BLaER1 (cell line): ENCODE results near the gene DUSP16.
"Not testable (repeated sequence)": the region's sequence is repeated elsewhere in the genome, so short reads cannot be mapped to it uniquely, and the experiment has no call there.

ENCODE experiments used
- H3K27ac ChIP-seq: shearing (Covaris generic); formaldehyde crosslinking; 2 replicates; pipeline ENCODE4 v1.8.1; 2022
- H3K27me3 ChIP-seq: shearing (Covaris generic); formaldehyde crosslinking; 2 replicates; pipeline ENCODE4 v1.8.1; 2022
- H3K36me3 ChIP-seq: shearing (Covaris generic); formaldehyde crosslinking; 2 replicates; pipeline ENCODE4 v1.8.1; 2022
- H3K4me1 ChIP-seq: shearing (Covaris generic); formaldehyde crosslinking; 2 replicates; pipeline ENCODE4 v1.8.1; 2022
- H3K4me2 ChIP-seq: shearing (Covaris generic); formaldehyde crosslinking; 2 replicates; pipeline ENCODE4 v1.8.1; 2022
- H3K4me3 ChIP-seq: shearing (Covaris generic); formaldehyde crosslinking; 2 replicates; pipeline ENCODE4 v1.8.1; 2022
- H3K9ac ChIP-seq: shearing (Covaris generic); formaldehyde crosslinking; 2 replicates; pipeline ENCODE4 v1.8.1; 2022
- H3K9me3 ChIP-seq: shearing (Covaris generic); formaldehyde crosslinking; 2 replicates; pipeline ENCODE4 v1.8.1; 2022
- H4K20me1 ChIP-seq: shearing (Covaris generic); formaldehyde crosslinking; 2 replicates; pipeline ENCODE4 v1.8.1; 2022
- Cebpa-rat ChIP-seq: shearing (Covaris generic); IDR thresholded peaks from 2 replicates; pipeline ENCODE4 v1.8.1; 2022

Gene DUSP16

GRCh38 chr12:12474471-12474928, 88.2 kb downstream of the DUSP16 start:
- TF ChIP-seq Cebpa-rat = no peak
- Histone ChIP-seq H3K9ac (no peak overlapping the region), H3K9me3 (peaks cover 17% of the 10 kb centered on the region), H3K4me2 (no peak overlapping the region), H3K27ac (no peak overlapping the region), H3K4me3 (no peak overlapping the region), H4K20me1 (no peaks in the 10 kb centered on the region), H3K4me1 (peaks cover 19% of the 10 kb centered on the region), H3K36me3 (peaks cover 59% of the 10 kb centered on the region), H3K27me3 (no peaks in the 10 kb centered on the region)

DNA sequence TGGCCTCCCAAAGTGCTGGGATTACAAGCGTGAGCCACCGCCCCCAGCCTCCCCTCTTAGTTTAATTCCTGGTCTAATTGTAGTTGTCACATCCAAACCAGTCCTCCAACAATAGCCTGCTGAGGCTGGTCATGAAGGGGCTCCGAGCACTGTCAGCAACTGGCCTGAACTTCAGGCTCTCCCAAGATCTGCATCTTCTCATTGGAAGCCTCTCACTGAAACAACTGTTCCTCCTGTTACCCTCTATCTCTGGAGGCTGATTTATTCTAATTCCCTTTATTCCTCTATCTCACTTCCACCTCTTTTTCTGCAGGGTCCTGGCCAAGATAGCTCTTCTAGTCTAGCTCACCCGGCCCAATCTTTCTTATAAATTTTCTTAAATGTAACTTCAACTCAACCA, 89.4 kb downstream of the DUSP16 start:
- Histone ChIP-seq H3K36me3 (peaks cover 60% of the 10 kb centered on the region), H3K4me3 (no peak overlapping the region), H4K20me1 (no peaks in the 10 kb centered on the region), H3K4me2 (no peak overlapping the region), H3K27ac (no peak overlapping the region), H3K4me1 (peaks cover 28% of the 10 kb centered on the region), H3K9me3 (peaks cover 27% of the 10 kb centered on the region), H3K27me3 (no peaks in the 10 kb centered on the region), H3K9ac (no peak overlapping the region)
- no peak for TF ChIP-seq Cebpa-rat

- Histone ChIP-seq H3K4me1 (peaks cover 38% of the 10 kb centered on the region), H3K36me3 (peaks cover 54% of the 10 kb centered on the region), H3K9me3 (peaks cover 31% of the 10 kb centered on the region)
- H3K4me3 ChIP-seq, H3K27ac ChIP-seq, H4K20me1 ChIP-seq, H3K27me3 ChIP-seq, H3K4me2 ChIP-seq, H3K9ac ChIP-seq: not testable (repeated sequence)
These were observed 90.4 kb downstream of the DUSP16 start for GRCh38 chr12:12471982-12472961.

DNA sequence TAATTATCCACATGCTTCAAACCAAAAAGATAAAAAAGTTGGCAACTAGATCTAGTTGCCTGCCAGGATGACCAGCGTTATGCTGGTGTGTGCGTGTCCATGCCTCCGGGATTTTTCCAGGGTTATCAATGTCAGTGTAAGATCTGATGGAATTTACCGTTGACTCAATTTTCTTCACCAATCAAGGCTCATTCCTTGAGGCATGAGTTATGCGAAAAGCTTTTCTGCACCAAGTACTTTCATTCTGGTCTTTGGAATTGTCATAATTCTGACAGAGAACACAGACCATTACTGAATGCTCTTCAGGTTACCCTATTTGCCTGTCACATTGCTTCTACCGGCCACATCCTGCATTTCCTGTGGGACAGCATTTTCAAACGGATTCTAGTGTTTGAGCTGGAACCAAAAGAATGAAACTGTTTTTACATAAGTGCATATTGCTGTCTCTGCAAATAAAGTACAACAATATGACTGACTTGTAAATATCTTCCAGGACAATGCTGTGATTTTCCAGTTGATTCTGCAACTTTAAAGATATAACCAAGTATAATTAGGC, 91.8 kb downstream of the DUSP16 start:
- H4K20me1 ChIP-seq = no peaks in the 10 kb centered on the region
- H3K4me1 ChIP-seq = peaks cover 46% of the 10 kb centered on the region
- H3K27ac ChIP-seq = peak overlapping the region; percentile 42
- H3K4me3 ChIP-seq = peak overlapping the region; percentile 0; the same call in 1 of the 2 replicates
- H3K9me3 ChIP-seq = peaks cover 31% of the 10 kb centered on the region
- peaks cover 40% of the 10 kb centered on the region for H3K36me3 ChIP-seq
- H3K27me3 ChIP-seq = no peaks in the 10 kb centered on the region
- H3K4me2 ChIP-seq = peak overlapping the region; percentile 53
- TF ChIP-seq Cebpa-rat = no peak
- no peak overlapping the region for H3K9ac ChIP-seq

- Histone ChIP-seq H3K9ac (no peak overlapping the region), H3K36me3 (peaks cover 38% of the 10 kb centered on the region), H3K27ac (no peak overlapping the region), H3K4me1 (peaks cover 46% of the 10 kb centered on the region), H3K27me3 (no peaks in the 10 kb centered on the region), H3K4me2 (no peak overlapping the region), H4K20me1 (no peaks in the 10 kb centered on the region), H3K9me3 (peaks cover 31% of the 10 kb centered on the region), H3K4me3 (no peak overlapping the region)
- TF ChIP-seq Cebpa-rat = no peak
These were observed 93.3 kb downstream of the DUSP16 start for GRCh38 chr12:12469386-12469785.

- Histone ChIP-seq H3K4me2 (peak overlapping the region; percentile 47), H4K20me1 (no peaks in the 10 kb centered on the region), H3K9me3 (peaks cover 31% of the 10 kb centered on the region), H3K9ac (no peak overlapping the region), H3K27me3 (no peaks in the 10 kb centered on the region), H3K4me3 (no peak overlapping the region), H3K36me3 (peaks cover 38% of the 10 kb centered on the region), H3K27ac (no peak overlapping the region), H3K4me1 (peaks cover 46% of the 10 kb centered on the region)
- TF ChIP-seq Cebpa-rat = no peak
These were observed 94.1 kb downstream of the DUSP16 start for GRCh38 chr12:12468575-12468974.

- Histone ChIP-seq H3K4me3 (no peak overlapping the region; the same call in 1 of the 2 replicates), H3K36me3 (peaks cover 38% of the 10 kb centered on the region), H3K4me2 (peak overlapping the region; percentile 47), H3K27ac (peak overlapping the region; percentile 57; the same call in 1 of the 2 replicates), H3K27me3 (no peaks in the 10 kb centered on the region), H3K9ac (no peak overlapping the region), H3K9me3 (peaks cover 31% of the 10 kb centered on the region), H3K4me1 (peaks cover 46% of the 10 kb centered on the region), H4K20me1 (no peaks in the 10 kb centered on the region)
- no peak for TF ChIP-seq Cebpa-rat
These were observed 94.9 kb downstream of the DUSP16 start for GRCh38 chr12:12467688-12468261.

- H3K27me3 ChIP-seq = no peaks in the 10 kb centered on the region
- no peak for TF ChIP-seq Cebpa-rat
- peak overlapping the region; percentile 47 for H3K4me2 ChIP-seq
- H3K9ac ChIP-seq = no peak overlapping the region
- peak overlapping the region; percentile 57; the same call in 1 of the 2 replicates for H3K27ac ChIP-seq
- peaks cover 34% of the 10 kb centered on the region for H3K36me3 ChIP-seq
- peaks cover 46% of the 10 kb centered on the region for H3K4me1 ChIP-seq
- H4K20me1 ChIP-seq = no peaks in the 10 kb centered on the region
- H3K9me3 ChIP-seq = peaks cover 29% of the 10 kb centered on the region
- H3K4me3 ChIP-seq = no peak overlapping the region
These were observed 95.4 kb downstream of the DUSP16 start for GRCh38 chr12:12467264-12467663.

- H3K9ac ChIP-seq = no peak overlapping the region
- H3K4me2 ChIP-seq = no peak overlapping the region
- no peak for TF ChIP-seq Cebpa-rat
- no peak overlapping the region for H3K27ac ChIP-seq
- H4K20me1 ChIP-seq = no peaks in the 10 kb centered on the region
- no peak overlapping the region for H3K4me3 ChIP-seq
- peaks cover 32% of the 10 kb centered on the region for H3K36me3 ChIP-seq
- peaks cover 27% of the 10 kb centered on the region for H3K9me3 ChIP-seq
- peaks cover 38% of the 10 kb centered on the region for H3K4me1 ChIP-seq
- H3K27me3 ChIP-seq = no peaks in the 10 kb centered on the region
These were observed 96.5 kb downstream of the DUSP16 start for GRCh38 chr12:12466157-12466556.

DNA sequence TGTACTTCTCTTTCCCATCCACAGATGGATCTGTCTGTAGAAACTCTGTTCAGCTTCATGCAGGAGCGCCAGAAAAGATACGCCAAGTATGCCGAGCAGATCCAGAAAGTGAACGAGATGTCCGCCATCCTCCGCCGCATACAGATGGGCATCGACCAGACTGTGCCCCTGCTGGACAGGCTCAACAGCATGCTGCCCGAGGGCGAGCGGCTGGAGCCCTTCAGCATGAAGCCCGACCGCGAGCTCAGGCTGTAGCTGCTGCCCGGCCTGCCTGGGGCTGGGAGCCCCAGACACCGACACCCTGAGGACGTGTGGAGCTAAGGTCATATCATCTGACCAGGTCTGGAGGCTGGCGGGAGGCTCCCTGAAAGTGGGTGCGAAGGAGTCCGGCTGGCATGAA, 97.1 kb downstream of the DUSP16 start:
- Histone ChIP-seq H3K36me3 (peaks cover 30% of the 10 kb centered on the region), H3K4me1 (peaks cover 32% of the 10 kb centered on the region), H3K4me2 (no peak overlapping the region), H4K20me1 (no peaks in the 10 kb centered on the region), H3K27ac (no peak overlapping the region), H3K9ac (no peak overlapping the region), H3K27me3 (no peaks in the 10 kb centered on the region), H3K9me3 (peaks cover 24% of the 10 kb centered on the region), H3K4me3 (no peak overlapping the region)
- no peak for TF ChIP-seq Cebpa-rat
